Neutrophil (primary cell): ENCODE measurements around the gene EN1.

Experiments
- H3K27ac ChIP-seq: fragments of 200-600 bp; sonication (generic); 2 replicates; pipeline ENCODE4 v1.5.1; 2016; ENCODE audit warnings: mild to moderate bottlenecking, moderate library complexity
- H3K27me3 ChIP-seq: fragments of 200-600 bp; sonication (generic); 2 replicates; pipeline ENCODE4 v1.6.0; 2016; ENCODE audit warnings: mild to moderate bottlenecking
- H3K36me3 ChIP-seq: fragments of 200-600 bp; sonication (generic); 2 replicates; pipeline ENCODE4 v1.5.1; 2017
- H3K4me1 ChIP-seq, 2 experiments: fragments of 200-600 bp in 1 of 2; sonication (generic) in 1 of 2; 1 replicate in 1 of 2; 2 replicates in 1 of 2; pipeline versions ENCODE4 v1.5.1 to v1.6.1; 2013 to 2016; ENCODE audit warnings: low read depth in 1 of 2, low read length in 1 of 2, mild to moderate bottlenecking in 1 of 2, moderate library complexity in 1 of 2; ENCODE audit not compliant: control insufficient read depth in 1 of 2, insufficient read depth in 1 of 2
- H3K4me3 ChIP-seq, 2 experiments: fragments of 200-600 bp in 1 of 2; sonication (generic) in 1 of 2; 1 replicate in 1 of 2; 2 replicates in 1 of 2; pipeline ENCODE4 v1.5.1; 2013 to 2016; ENCODE audit warnings: low read depth in 1 of 2, low read length in 1 of 2, mild to moderate bottlenecking in 1 of 2, moderate library complexity in 1 of 2
- H3K9me3 ChIP-seq: fragments of 200-600 bp; sonication (generic); 2 replicates; pipeline ENCODE4 v1.5.1; 2016
- CTCF ChIP-seq: fragments of 200-600 bp; sonication (generic); IDR thresholded peaks from 2 replicates; pipeline ENCODE4 v1.5.1; 2016; ENCODE audit warnings: antibody characterized with exemption

Gene EN1

GRCh38 chr2:118807668-118808428, 39.6 kb downstream of the EN1 start:
- no peaks in the 10 kb centered on the region for H3K36me3 ChIP-seq
- no peaks in the 10 kb centered on the region for H3K9me3 ChIP-seq
- H3K4me1 ChIP-seq = no peaks in the 10 kb centered on the region
- TF ChIP-seq CTCF = no peak
- H3K27me3 ChIP-seq = peaks cover 100% of the 10 kb centered on the region
- H3K27ac ChIP-seq = no peak overlapping the region
- H3K4me3 ChIP-seq = no peak overlapping the region

GRCh38 chr2:118806797-118807667, 40.4 kb downstream of the EN1 start:
- no peak overlapping the region for H3K4me3 ChIP-seq
- H3K27ac ChIP-seq = no peak overlapping the region
- H3K9me3 ChIP-seq = no peaks in the 10 kb centered on the region
- H3K4me1 ChIP-seq = no peaks in the 10 kb centered on the region
- H3K36me3 ChIP-seq = no peaks in the 10 kb centered on the region
- H3K27me3 ChIP-seq = peaks cover 97% of the 10 kb centered on the region
- TF ChIP-seq CTCF = no peak

- Histone ChIP-seq H3K27me3 (peaks cover 92% of the 10 kb centered on the region), H3K36me3 (no peaks in the 10 kb centered on the region), H3K27ac (no peak overlapping the region), H3K4me1 (no peaks in the 10 kb centered on the region), H3K4me3 (no peak overlapping the region), H3K9me3 (no peaks in the 10 kb centered on the region)
- no peak for TF ChIP-seq CTCF
Observed at GRCh38 chr2:118805064-118805690, 42.3 kb downstream of the EN1 start.

GRCh38 chr2:118803012-118803411, 44.4 kb downstream of the EN1 start:
- H3K4me1 ChIP-seq = no peaks in the 10 kb centered on the region
- H3K36me3 ChIP-seq = no peaks in the 10 kb centered on the region
- no peak for TF ChIP-seq CTCF
- no peak overlapping the region for H3K4me3 ChIP-seq
- peaks cover 81% of the 10 kb centered on the region for H3K27me3 ChIP-seq
- no peaks in the 10 kb centered on the region for H3K9me3 ChIP-seq
- H3K27ac ChIP-seq = no peak overlapping the region

DNA sequence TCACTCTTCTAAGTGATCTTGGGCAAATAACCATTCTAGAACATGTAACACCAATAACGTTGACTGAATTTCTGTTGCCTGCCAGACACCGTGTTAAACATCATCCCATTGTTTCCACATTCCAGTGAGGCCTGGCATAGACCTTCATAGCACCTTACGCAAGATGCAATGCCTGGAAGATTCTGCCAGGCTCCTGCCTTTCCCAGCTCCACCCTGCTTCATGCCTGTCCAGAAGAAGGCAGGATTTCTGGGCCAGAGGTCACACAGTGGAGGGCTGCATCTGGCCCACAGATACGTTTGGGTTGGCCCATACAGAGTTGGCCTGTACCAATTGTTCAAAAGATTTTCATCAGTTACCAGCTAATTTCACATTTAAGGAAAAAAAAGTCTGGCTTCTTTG, 46.3 kb downstream of the EN1 start:
- Histone ChIP-seq H3K27ac (no peak overlapping the region), H3K9me3 (no peaks in the 10 kb centered on the region), H3K4me3 (no peak overlapping the region), H3K27me3 (peaks cover 63% of the 10 kb centered on the region), H3K36me3 (no peaks in the 10 kb centered on the region), H3K4me1 (no peaks in the 10 kb centered on the region)
- no peak for TF ChIP-seq CTCF
